B cell (primary cell): ENCODE data around the gene ERP27. TPM values are rescaled to one million over a fixed set of nuclear protein-coding genes. Genes with fewer than 3 reads are reported as not detected.

Experiments used
- ATAC-seq: fragments of 200-7000 bp; cut with Tn5 transposase; one replicate; pipeline ENCODE4 v1.10.0; 2021; ENCODE audit warnings: low read depth, mild to moderate bottlenecking, moderate number of reproducible peaks, moderate library complexity
- CTCF ChIA-PET: fragments of 350-600 bp; sonication (Branson Sonifier 250); formaldehyde crosslinking; loops from one replicate; lab custom pipeline; 2021; ENCODE audit warnings: antibody characterized with exemption, inconsistent platforms; lab: Charles Lee
- POLR2A ChIA-PET: fragments of 350-600 bp; sonication (Branson Sonifier 250); formaldehyde crosslinking; loops from one replicate; lab custom pipeline; 2021; ENCODE audit warnings: antibody characterized with exemption; lab: Charles Lee
- DNase-seq: peaks from one replicate; pipeline ENCODE4 v3.0.0; 2013
- H2AFZ ChIP-seq: 2 replicates; pipeline ENCODE4 v1.6.1; 2012; ENCODE audit warnings: mild to moderate bottlenecking, low read depth, low read length; ENCODE audit not compliant: insufficient read depth, poor library complexity, severe bottlenecking
- H3K27ac ChIP-seq, 2 donors: 1 replicate in 1 of 2; 2 replicates in 1 of 2; pipeline ENCODE4 v1.5.1; 2012 to 2013; ENCODE audit warnings: low read length in 2 of 2, mild to moderate bottlenecking in 2 of 2, moderate library complexity in 1 of 2
- H3K27me3 ChIP-seq, 4 experiments: fragments of 200-600 bp in 1 of 4; sonication (generic) in 1 of 4; replicated peaks in 1 of 4; 1 replicate in 2 of 4; 2 replicates in 2 of 4; pipeline versions ENCODE4 v1.6.1 to v1.7.0; 2013 to 2016; ENCODE audit warnings: low read length in 3 of 4, mild to moderate bottlenecking in 2 of 4, mixed read lengths in 1 of 4, moderate library complexity in 1 of 4; ENCODE audit not compliant: insufficient read depth in 4 of 4, control insufficient read depth in 3 of 4; ENCODE audit errors: control extremely low read depth in 1 of 4
- H3K36me3 ChIP-seq, 2 experiments: replicated peaks in 1 of 2; 1 replicate in 1 of 2; 2 replicates in 1 of 2; pipeline versions ENCODE4 v1.6.1 to v1.7.1; 2013; ENCODE audit warnings: low read length in 1 of 2; ENCODE audit not compliant: insufficient read depth in 2 of 2, control insufficient read depth in 1 of 2; ENCODE audit errors: control extremely low read depth in 1 of 2, extremely low read depth in 1 of 2
- H3K4me1 ChIP-seq, 2 donors: fragments of 200-600 bp in 1 of 2; sonication (generic) in 1 of 2; 1 replicate in 1 of 2; 2 replicates in 1 of 2; pipeline versions ENCODE4 v1.5.1 to v1.6.1; 2013 to 2017; ENCODE audit warnings: low read length in 2 of 2; ENCODE audit not compliant: control insufficient read depth in 2 of 2, insufficient read depth in 2 of 2
- H3K4me2 ChIP-seq: replicated peaks from 2 replicates; pipeline ENCODE3; 2012; ENCODE audit warnings: mild to moderate bottlenecking, low read depth, low read length; ENCODE audit not compliant: poor library complexity, severe bottlenecking
- H3K4me3 ChIP-seq, 5 experiments: fragments of 200-600 bp in 1 of 5; sonication (generic) in 1 of 5; 1 replicate in 3 of 5; 2 replicates in 2 of 5; pipeline versions ENCODE4 v1.5.1 to v1.7.0; 2011 to 2016; ENCODE audit warnings: low read length in 4 of 5, mild to moderate bottlenecking in 4 of 5, low read depth in 2 of 5, control low read depth in 1 of 5, moderate library complexity in 1 of 5; ENCODE audit not compliant: insufficient read depth in 1 of 5; ENCODE audit errors: control extremely low read depth in 1 of 5, extremely low read depth in 1 of 5
- H3K79me2 ChIP-seq: fragments of 200-600 bp; sonication (generic); one replicate; pipeline ENCODE4 v1.6.0; 2016; ENCODE audit warnings: low read length; ENCODE audit not compliant: control insufficient read depth, insufficient read depth
- H3K9ac ChIP-seq: fragments of 200-600 bp; sonication (generic); 2 replicates; pipeline ENCODE4 v1.6.1; 2017; ENCODE audit warnings: mild to moderate bottlenecking, low read length, moderate library complexity
- H3K9me3 ChIP-seq, 3 donors: one replicate each; pipeline versions ENCODE4 v1.6.1 to v1.7.1; 2013; ENCODE audit warnings: low read length in 2 of 3; ENCODE audit not compliant: control insufficient read depth in 2 of 3, insufficient read depth in 1 of 3; ENCODE audit errors: control extremely low read depth in 1 of 3
- H4K20me1 ChIP-seq: 2 replicates; pipeline ENCODE4 v1.6.0; 2012; ENCODE audit warnings: mild to moderate bottlenecking, low read length; ENCODE audit not compliant: insufficient read depth, control insufficient read depth, poor library complexity, severe bottlenecking
- H3K27ac Mint-ChIP-seq: one replicate; pipeline ENCODE4 v1.8.0; 2021; ENCODE audit warnings: mixed read lengths
- H3K27me3 Mint-ChIP-seq: one replicate; pipeline ENCODE4 v1.8.0; 2021; ENCODE audit warnings: mixed read lengths
- H3K4me1 Mint-ChIP-seq: one replicate; pipeline ENCODE4 v1.8.0; 2021; ENCODE audit warnings: mixed read lengths
- H3K4me3 Mint-ChIP-seq: one replicate; pipeline ENCODE4 v1.8.0; 2021; ENCODE audit warnings: mixed read lengths
- H3K9me3 Mint-ChIP-seq: one replicate; pipeline ENCODE4 v1.8.0; 2022; ENCODE audit warnings: mixed read lengths; ENCODE audit not compliant: insufficient read depth
- CTCF ChIP-seq: fragments of 200-600 bp; IDR thresholded peaks from one replicate; pipeline ENCODE4 v1.8.0; 2022; ENCODE audit warnings: antibody characterized with exemption, mild to moderate bottlenecking
- EZH2 ChIP-seq: IDR thresholded peaks from 2 replicates; pipeline ENCODE4 v1.6.1; 2012; ENCODE audit warnings: borderline replicate concordance, low read depth, mild to moderate bottlenecking, moderate library complexity, low read length; ENCODE audit not compliant: insufficient read depth, poor library complexity, severe bottlenecking
- WGBS: methylation state at CpG from one replicate; pipeline ENCODE4 v1.1.5; 2013; ENCODE audit warnings: missing lambda C conversion rate; ENCODE audit not compliant: insufficient coverage; 5-methylcytosine and 5-hydroxymethylcytosine counted together
- intact Hi-C: fragments of 100-400 bp; cut with micrococcal nuclease; formaldehyde crosslinking; loops from one replicate; pipeline ENCODE4 v1.10.0; 2022
- polyA plus RNA-seq: library from polyadenylated mRNA; depleted of rRNA; stranded (reverse); fragments of >200 nt; gene quantifications from 2 replicates; pipeline ENCODE4 v1.2.3, GENCODE V29; 2012
- total RNA-seq, 2 donors: library from RNA; stranded (reverse); fragments of 120-200 nt in 1 of 2; gene quantifications; 1 replicate in 1 of 2; 2 replicates in 1 of 2; pipeline versions ENCODE4 v1.2.3 to v1.2.4, GENCODE V29; 2013 to 2022

Gene ERP27
- total and polyA plus RNA-seq, 2 donors (not counting 1 experiment from before 2014, with no cell fraction given): 7.8 to 9.0 TPM

- peak overlapping the region; percentile 14 to 45 (median 35) for H3K4me3 ChIP-seq
- 7% methylated on average over 6 of the region's 9 CpGs for WGBS
- DNase-seq: peak; percentile 64
- TF ChIP-seq EZH2 (no peak), CTCF (no peak)
- no peaks in the 10 kb centered on the region for H3K27me3 ChIP-seq
- no peaks in the 10 kb centered on the region for H3K9me3 ChIP-seq
- H3K79me2 ChIP-seq: peaks cover 100% of the 10 kb centered on the region
- intact Hi-C loops: loop anchor here (10.0 kb wide), 1 partner anchor 341 kb away; no protein-coding TSS in a partner anchor
- CTCF ChIA-PET: interaction anchor here (1.4 to 1.6 kb wide), 2 partner anchors 18 to 39 kb away, joined by 6 to 10 read pairs; partner anchors contain the start of gene ERP27
- peak overlapping the region; percentile 82 for H3K4me2 ChIP-seq
- H2AFZ ChIP-seq: no peak overlapping the region
- H3K9me3 Mint-ChIP-seq: no peaks in the 10 kb centered on the region
- H3K36me3 ChIP-seq: peaks cover 4 to 61% of the 10 kb centered on the region in 2 experiments
- peak overlapping the region; percentile 90 for H3K27ac Mint-ChIP-seq
- no peaks in the 10 kb centered on the region for H3K27me3 Mint-ChIP-seq
- H3K4me3 Mint-ChIP-seq: peak overlapping the region; percentile 97
- peaks cover 77 to 79% of the 10 kb centered on the region in 2 donors for H3K4me1 ChIP-seq
- POLR2A ChIA-PET: no interaction called here
- H3K4me1 Mint-ChIP-seq: peaks cover 87% of the 10 kb centered on the region
- peak overlapping the region; percentile 68 to 94 for H3K27ac ChIP-seq
- peaks cover 78% of the 10 kb centered on the region for H4K20me1 ChIP-seq
- peak; percentile 11 for ATAC-seq
- H3K9ac ChIP-seq: peak overlapping the region; percentile 77
Measured at GRCh38 chr12:14956024-14956891, 17.9 kb upstream of the ERP27 start.
